Endothelial cell (in vitro differentiated cells): ENCODE data around the gene GPC5. TPM values are rescaled to one million over a fixed set of nuclear protein-coding genes. Genes with fewer than 3 reads are reported as not detected.

Experiments
- DNase-seq: peaks from one replicate; pipeline ENCODE4 v3.0.0; 2021; ENCODE audit warnings: low spot score
- H3K27ac Mint-ChIP-seq: one replicate; pipeline ENCODE4 v1.8.0; 2021; ENCODE audit warnings: mixed read lengths, inconsistent platforms; ENCODE audit not compliant: unreplicated experiment
- H3K27me3 Mint-ChIP-seq: one replicate; pipeline ENCODE4 v1.8.0; 2021; ENCODE audit warnings: mild to moderate bottlenecking, moderate library complexity, mixed read lengths, inconsistent platforms; ENCODE audit not compliant: unreplicated experiment
- H3K36me3 Mint-ChIP-seq: one replicate; pipeline ENCODE4 v1.8.0; 2021; ENCODE audit warnings: mild to moderate bottlenecking, low read depth, mixed read lengths, inconsistent platforms; ENCODE audit not compliant: unreplicated experiment
- H3K4me1 Mint-ChIP-seq: one replicate; pipeline ENCODE4 v1.8.0; 2021; ENCODE audit warnings: mild to moderate bottlenecking, mixed read lengths, inconsistent platforms; ENCODE audit not compliant: unreplicated experiment
- H3K4me3 Mint-ChIP-seq: one replicate; pipeline ENCODE4 v1.8.0; 2021; ENCODE audit warnings: mild to moderate bottlenecking, mixed read lengths, inconsistent platforms; ENCODE audit not compliant: unreplicated experiment
- H3K9me3 Mint-ChIP-seq: one replicate; pipeline ENCODE4 v1.8.0; 2021; ENCODE audit warnings: mixed read lengths, inconsistent platforms; ENCODE audit not compliant: unreplicated experiment
- CTCF ChIP-seq: fragments of 200-600 bp; sonication (generic); IDR thresholded peaks from one replicate; pipeline ENCODE4 v1.5.0; 2021; ENCODE audit warnings: antibody characterized with exemption; ENCODE audit not compliant: unreplicated experiment
- total RNA-seq: library from RNA; stranded (reverse); fragmentation: NEBNext Ultra II Directional; extraction: Animal tissue kit (Norgen Biotek cat#: 25700); gene quantifications from one replicate; pipeline ENCODE4 v1.2.1, GENCODE V29; 2021; ENCODE audit not compliant: unreplicated experiment

The GPC5 gene
- total RNA-seq, 1 donor from 2014 or later: not detected

GRCh38 chr13:92321174-92321573, 922.8 kb downstream of the GPC5 start:
- no peaks in the 10 kb centered on the region for H3K27me3 Mint-ChIP-seq
- H3K9me3 Mint-ChIP-seq: no peaks in the 10 kb centered on the region
- no peak overlapping the region for H3K27ac Mint-ChIP-seq
- H3K4me1 Mint-ChIP-seq: no peaks in the 10 kb centered on the region
- no peaks in the 10 kb centered on the region for H3K36me3 Mint-ChIP-seq
- no peak for TF ChIP-seq CTCF
- DNase-seq: no peak
- H3K4me3 Mint-ChIP-seq: no peak overlapping the region

GRCh38 chr13:92345627-92346026, 947.2 kb downstream of the GPC5 start:
- H3K4me1 Mint-ChIP-seq: peaks cover 22% of the 10 kb centered on the region
- no peaks in the 10 kb centered on the region for H3K9me3 Mint-ChIP-seq
- DNase-seq: no peak
- H3K27me3 Mint-ChIP-seq: no peaks in the 10 kb centered on the region
- peak overlapping the region; percentile 89 for H3K27ac Mint-ChIP-seq
- H3K4me3 Mint-ChIP-seq: no peak overlapping the region
- TF ChIP-seq CTCF: no peak
- H3K36me3 Mint-ChIP-seq: no peaks in the 10 kb centered on the region

- Mint-ChIP-seq H3K36me3 (no peaks in the 10 kb centered on the region), H3K27me3 (no peaks in the 10 kb centered on the region), H3K4me3 (no peak overlapping the region), H3K4me1 (peaks cover 22% of the 10 kb centered on the region), H3K27ac (peak overlapping the region; percentile 89), H3K9me3 (no peaks in the 10 kb centered on the region)
- no peak for TF ChIP-seq CTCF
- peak; percentile 33 for DNase-seq
These were observed 947.6 kb downstream of the GPC5 start for GRCh38 chr13:92346046-92346445.

- H3K27me3 Mint-ChIP-seq: no peaks in the 10 kb centered on the region
- no peak for TF ChIP-seq CTCF
- peaks cover 4% of the 10 kb centered on the region for H3K36me3 Mint-ChIP-seq
- no peak overlapping the region for H3K27ac Mint-ChIP-seq
- peaks cover 11% of the 10 kb centered on the region for H3K9me3 Mint-ChIP-seq
- H3K4me3 Mint-ChIP-seq: no peak overlapping the region
- DNase-seq: no peak
- no peaks in the 10 kb centered on the region for H3K4me1 Mint-ChIP-seq
These were observed 956.2 kb downstream of the GPC5 start for GRCh38 chr13:92354583-92354982.

GRCh38 chr13:92355213-92355612, 956.8 kb downstream of the GPC5 start:
- TF ChIP-seq CTCF: no peak
- Mint-ChIP-seq H3K4me1 (no peaks in the 10 kb centered on the region), H3K27me3 (no peaks in the 10 kb centered on the region), H3K27ac (no peak overlapping the region), H3K4me3 (no peak overlapping the region), H3K9me3 (peaks cover 11% of the 10 kb centered on the region), H3K36me3 (peaks cover 4% of the 10 kb centered on the region)
- DNase-seq: peak; percentile 18
